GM23338 (cell line): ENCODE results near the gene PARD3. TPM values are rescaled to one million over a fixed set of nuclear protein-coding genes. Genes with fewer than 3 reads are reported as not detected.

ENCODE experiments used
- ATAC-seq: fragments of 200-7000 bp; cut with Tn5 transposase; 3 replicates; pipeline ENCODE4 v1.9.1; 2020
- DNase-seq: peaks from one replicate; pipeline ENCODE4 v3.0.0-alpha.2; 2015; ENCODE audit warnings: low spot score
- H2AFZ ChIP-seq: fragments of 200-600 bp; sonication (generic); 2 replicates; pipeline ENCODE4 v1.8.0; 2016; ENCODE audit warnings: antibody characterized with exemption, mild to moderate bottlenecking, moderate library complexity
- H3F3A ChIP-seq: fragments of 200-600 bp; sonication (generic); replicated peaks from 2 replicates; pipeline ENCODE4 v1.8.0; 2017; ENCODE audit warnings: antibody characterized with exemption, mixed run types, low read depth
- H3K27ac ChIP-seq: fragments of 200-600 bp; sonication (generic); 2 replicates; pipeline ENCODE4 v1.6.1; 2016; ENCODE audit warnings: low read depth
- H3K27me3 ChIP-seq: fragments of 200-600 bp; sonication (generic); 2 replicates; pipeline ENCODE4 v1.8.0; 2016; ENCODE audit warnings: mild to moderate bottlenecking, mixed run types, moderate library complexity; ENCODE audit not compliant: insufficient read depth
- H3K36me3 ChIP-seq: fragments of 200-600 bp; sonication (generic); 2 replicates; pipeline ENCODE4 v1.8.0; 2016; ENCODE audit warnings: mild to moderate bottlenecking; ENCODE audit not compliant: insufficient read depth
- H3K4me1 ChIP-seq: fragments of 200-600 bp; sonication (generic); 2 replicates; pipeline ENCODE4 v1.8.0; 2016; ENCODE audit warnings: mild to moderate bottlenecking, moderate library complexity; ENCODE audit not compliant: insufficient read depth
- H3K4me2 ChIP-seq: fragments of 200-600 bp; sonication (generic); 2 replicates; pipeline ENCODE4 v1.7.1; 2017; ENCODE audit warnings: mixed run types
- H3K4me3 ChIP-seq: fragments of 200-600 bp; sonication (generic); 2 replicates; pipeline ENCODE4 v1.6.1; 2016; ENCODE audit warnings: mixed run types
- H3K79me2 ChIP-seq: fragments of 200-600 bp; sonication (generic); replicated peaks from 2 replicates; pipeline ENCODE4 v1.8.0; 2017; ENCODE audit warnings: mild to moderate bottlenecking; ENCODE audit not compliant: insufficient read depth
- H3K9me2 ChIP-seq: fragments of 200-600 bp; sonication (generic); 2 replicates; pipeline ENCODE4 v1.8.0; 2017; ENCODE audit not compliant: insufficient read depth
- H4K20me1 ChIP-seq: fragments of 200-600 bp; sonication (generic); replicated peaks from 2 replicates; pipeline ENCODE4 v1.8.0; 2017; ENCODE audit warnings: mild to moderate bottlenecking; ENCODE audit not compliant: insufficient read depth
- H3K27ac Mint-ChIP-seq: 2 replicates; pipeline ENCODE4 v1.8.0; 2020; ENCODE audit warnings: inconsistent platforms, mild to moderate bottlenecking, moderate library complexity, mixed read lengths
- H3K27me3 Mint-ChIP-seq: 3 replicates; pipeline ENCODE4 v1.8.0; 2022; ENCODE audit warnings: low read depth, mild to moderate bottlenecking, moderate library complexity, mixed read lengths, inconsistent platforms; ENCODE audit not compliant: insufficient read depth, poor library complexity
- H3K36me3 Mint-ChIP-seq: 3 replicates; pipeline ENCODE4 v1.8.0; 2021; ENCODE audit warnings: low read depth, mild to moderate bottlenecking, inconsistent platforms, moderate library complexity, mixed read lengths
- H3K4me1 Mint-ChIP-seq: 3 replicates; pipeline ENCODE4 v1.8.0; 2020; ENCODE audit warnings: mild to moderate bottlenecking, inconsistent platforms, mixed read lengths
- H3K4me3 Mint-ChIP-seq: 3 replicates; pipeline ENCODE4 v1.8.0; 2021; ENCODE audit warnings: moderate library complexity, mild to moderate bottlenecking, inconsistent platforms, mixed read lengths
- H3K9me3 Mint-ChIP-seq: 3 replicates; pipeline ENCODE4 v1.8.0; 2020; ENCODE audit warnings: moderate library complexity, mild to moderate bottlenecking, inconsistent platforms, mixed read lengths
- CREB1 ChIP-seq: fragments of 250-450 bp; sonication (Bioruptor Pico); IDR thresholded peaks from 2 replicates; pipeline ENCODE4 v1.5.0; 2020; ENCODE audit warnings: low read depth, mild to moderate bottlenecking, moderate library complexity
- ETS1 ChIP-seq: IDR thresholded peaks from 2 replicates; pipeline ENCODE4 v1.6.1; 2016; ENCODE audit warnings: antibody characterized with exemption
- EZH2 ChIP-seq: fragments of 200-600 bp; sonication (generic); IDR thresholded peaks from one replicate; pipeline ENCODE4 v1.8.0; 2017; ENCODE audit warnings: antibody characterized with exemption, mild to moderate bottlenecking, low read depth; ENCODE audit not compliant: unreplicated experiment
- EZH2phosphoT487 ChIP-seq: fragments of 200-600 bp; sonication (generic); IDR thresholded peaks from one replicate; pipeline ENCODE4 v1.8.1; 2018; ENCODE audit warnings: antibody characterized with exemption; ENCODE audit not compliant: unreplicated experiment
- JUNB ChIP-seq: IDR thresholded peaks from one replicate; pipeline ENCODE4 v1.6.1; 2016; ENCODE audit warnings: antibody characterized with exemption; ENCODE audit not compliant: unreplicated experiment
- NANOG ChIP-seq: IDR thresholded peaks from 2 replicates; pipeline ENCODE4 v1.6.1; 2016; ENCODE audit warnings: antibody characterized with exemption, borderline replicate concordance
- POLR2AphosphoS5 ChIP-seq: IDR thresholded peaks from 2 replicates; pipeline ENCODE4 v1.6.1; 2016; ENCODE audit warnings: antibody characterized with exemption, low read depth
- REST ChIP-seq: IDR thresholded peaks from one replicate; pipeline ENCODE4 v1.6.1; 2018; ENCODE audit warnings: antibody characterized with exemption; ENCODE audit not compliant: unreplicated experiment
- STAT1 ChIP-seq: IDR thresholded peaks from one replicate; pipeline ENCODE4 v1.6.1; 2016; ENCODE audit warnings: antibody characterized with exemption; ENCODE audit not compliant: unreplicated experiment
- ZNF114 ChIP-seq: fragments of 250-450 bp; sonication (Bioruptor Pico); IDR thresholded peaks from 2 replicates; pipeline ENCODE4 v1.5.0; 2020; ENCODE audit warnings: mild to moderate bottlenecking, moderate library complexity
- ZNF331 ChIP-seq: fragments of 250-450 bp; sonication (Bioruptor Pico); IDR thresholded peaks from 2 replicates; pipeline ENCODE4 v1.5.0; 2020; ENCODE audit warnings: low read depth, mild to moderate bottlenecking, moderate library complexity
- polyA plus RNA-seq: library from polyadenylated mRNA; unstranded; fragments of >200 nt; fragmentation: Nextera tagmentation; extraction: Ambion mirVana; gene quantifications from 2 replicates; pipeline ENCODE4 v1.2.1, GENCODE V29; 2016
- total RNA-seq: library from RNA; depleted of rRNA; stranded (reverse); fragments of >200 nt; shearing (Covaris generic); gene quantifications from 2 replicates; pipeline ENCODE4 v1.2.3, GENCODE V29; 2014
- TF ChIP-seq, protein P1 (sequence below), 2 experiments: fragments of 200-600 bp in 1 of 2; sonication (generic) in 1 of 2; conservative IDR thresholded peaks; 2 replicates each; pipeline versions ENCODE4 v1.5.1 to v1.6.1; 2016 to 2017; ENCODE audit warnings: antibody characterized with exemption in 2 of 2, low read depth in 2 of 2, mild to moderate bottlenecking in 2 of 2, moderate library complexity in 1 of 2

Gene PARD3
- total and polyA plus RNA-seq, 2 experiments from 2014 or later = 30.2 to 51.4 TPM

GRCh38 chr10:34335960-34336690 lies 479.0 kb downstream of the PARD3 start:
- no peak overlapping the region for H3K4me3 Mint-ChIP-seq
- no peak overlapping the region for H3K4me2 ChIP-seq

DNA sequence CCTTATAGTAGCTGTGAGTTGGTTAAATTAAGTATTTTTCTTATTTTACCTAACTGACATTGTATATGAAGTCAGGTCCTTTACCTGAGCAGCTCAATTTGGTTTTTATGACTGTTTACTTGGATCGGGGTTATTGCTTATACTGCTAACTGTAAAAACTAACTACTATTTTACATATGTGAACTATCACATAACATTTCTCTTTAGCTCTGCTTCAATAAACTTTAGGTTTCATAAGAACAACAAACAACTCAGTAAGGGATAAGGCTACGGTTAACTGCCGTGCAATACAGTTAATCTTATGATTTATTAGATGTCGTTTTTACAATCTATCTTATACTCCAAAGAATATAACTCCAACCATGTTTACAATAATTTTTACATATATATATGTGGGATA lies 480.2 kb downstream of the PARD3 start:
- Histone ChIP-seq H3K4me2 (no peak overlapping the region), H3K9me2 (no peaks in the 10 kb centered on the region), H2AFZ (no peak overlapping the region), H3K27ac (no peak overlapping the region), H3F3A (no peaks in the 10 kb centered on the region), H3K36me3 (no peaks in the 10 kb centered on the region), H4K20me1 (no peaks in the 10 kb centered on the region), H3K27me3 (no peaks in the 10 kb centered on the region), H3K4me3 (no peak overlapping the region), H3K4me1 (no peaks in the 10 kb centered on the region), H3K79me2 (no peaks in the 10 kb centered on the region)
- DNase-seq (no peak), ATAC-seq (no peak)
- Mint-ChIP-seq H3K4me1 (no peaks in the 10 kb centered on the region), H3K27ac (no peak overlapping the region; the same call in 1 of the 2 replicates), H3K4me3 (no peak overlapping the region), H3K27me3 (no peaks in the 10 kb centered on the region), H3K36me3 (peaks cover 3% of the 10 kb centered on the region; the same call in 1 of the 3 replicates), H3K9me3 (no peaks in the 10 kb centered on the region)
- no peak for TF ChIP-seq ZNF331
- TF ChIP-seq EZH2 = no peak
- TF ChIP-seq EZH2phosphoT487 = no peak

More at GRCh38 chr10:34335960-34336690, 479.0 kb downstream of the PARD3 start:
- 0 out of 3 replicates have a peak, but pooled peaks cover 2% of the 10 kb centered on the region for H3K4me1 Mint-ChIP-seq
- Histone ChIP-seq H3F3A (no peaks in the 10 kb centered on the region), H3K27me3 (no peaks in the 10 kb centered on the region), H3K27ac (no peak overlapping the region), H2AFZ (no peak overlapping the region), H3K79me2 (no peaks in the 10 kb centered on the region), H3K36me3 (no peaks in the 10 kb centered on the region), H4K20me1 (no peaks in the 10 kb centered on the region), H3K4me3 (no peak overlapping the region), H3K9me2 (no peaks in the 10 kb centered on the region), H3K4me1 (no peaks in the 10 kb centered on the region)
- no peak for TF ChIP-seq EZH2
- no peak for TF ChIP-seq ZNF331
- no peak for TF ChIP-seq NANOG
- TF ChIP-seq STAT1 = no peak
- no peak for TF ChIP-seq JUNB
- TF ChIP-seq ETS1 = no peak
- no peak for DNase-seq
- no peaks in the 10 kb centered on the region for H3K27me3 Mint-ChIP-seq
- 0 out of 3 replicates have a peak, but pooled peaks cover under 1% of the 10 kb centered on the region for H3K36me3 Mint-ChIP-seq
- ATAC-seq = no peak
- H3K27ac Mint-ChIP-seq = no peak overlapping the region
- H3K9me3 Mint-ChIP-seq = no peaks in the 10 kb centered on the region

DNA sequence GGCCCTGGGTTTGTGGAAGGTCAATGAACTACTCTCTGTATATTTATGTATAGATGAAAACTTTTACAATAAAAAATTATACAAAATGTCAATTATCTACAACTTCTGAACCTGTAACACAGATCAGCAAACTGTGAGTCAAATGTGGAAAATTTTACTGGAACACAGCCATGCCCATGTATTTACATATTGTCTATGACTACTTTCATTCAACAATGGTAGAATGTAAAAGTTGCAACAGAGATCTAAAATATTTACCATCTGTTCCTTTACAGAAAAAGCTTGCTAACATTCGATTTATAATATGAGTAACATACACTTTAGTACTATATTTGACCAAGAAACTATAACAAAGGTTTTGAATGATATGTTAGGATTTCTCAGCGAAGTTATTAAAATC lies 481.6 kb downstream of the PARD3 start:
- H3K4me2 ChIP-seq = no peak overlapping the region
- H4K20me1 ChIP-seq = no peaks in the 10 kb centered on the region
- H3K27ac Mint-ChIP-seq = no peak overlapping the region
- no peaks in the 10 kb centered on the region for H3K27me3 ChIP-seq
- ATAC-seq (no peak), DNase-seq (no peak)
- no peak overlapping the region for H3K27ac ChIP-seq
- H3K4me1 Mint-ChIP-seq = no peaks in the 10 kb centered on the region
- no peaks in the 10 kb centered on the region for H3K9me2 ChIP-seq
- H3K4me1 ChIP-seq = no peaks in the 10 kb centered on the region
- no peaks in the 10 kb centered on the region for H3K9me3 Mint-ChIP-seq
- no peaks in the 10 kb centered on the region; the same call in 1 of the 2 replicates for H3K36me3 ChIP-seq
- no peaks in the 10 kb centered on the region for H3F3A ChIP-seq
- H3K79me2 ChIP-seq = no peaks in the 10 kb centered on the region
- H3K27me3 Mint-ChIP-seq = no peaks in the 10 kb centered on the region
- peaks cover 3% of the 10 kb centered on the region; the same call in 1 of the 3 replicates for H3K36me3 Mint-ChIP-seq
- H3K4me3 Mint-ChIP-seq = no peak overlapping the region
- no peak overlapping the region for H3K4me3 ChIP-seq
- H2AFZ ChIP-seq = no peak overlapping the region
- no peak for TF ChIP-seq ZNF114
- TF ChIP-seq STAT1 = no peak
- TF ChIP-seq EZH2 = no peak
- TF ChIP-seq, protein P1, sequence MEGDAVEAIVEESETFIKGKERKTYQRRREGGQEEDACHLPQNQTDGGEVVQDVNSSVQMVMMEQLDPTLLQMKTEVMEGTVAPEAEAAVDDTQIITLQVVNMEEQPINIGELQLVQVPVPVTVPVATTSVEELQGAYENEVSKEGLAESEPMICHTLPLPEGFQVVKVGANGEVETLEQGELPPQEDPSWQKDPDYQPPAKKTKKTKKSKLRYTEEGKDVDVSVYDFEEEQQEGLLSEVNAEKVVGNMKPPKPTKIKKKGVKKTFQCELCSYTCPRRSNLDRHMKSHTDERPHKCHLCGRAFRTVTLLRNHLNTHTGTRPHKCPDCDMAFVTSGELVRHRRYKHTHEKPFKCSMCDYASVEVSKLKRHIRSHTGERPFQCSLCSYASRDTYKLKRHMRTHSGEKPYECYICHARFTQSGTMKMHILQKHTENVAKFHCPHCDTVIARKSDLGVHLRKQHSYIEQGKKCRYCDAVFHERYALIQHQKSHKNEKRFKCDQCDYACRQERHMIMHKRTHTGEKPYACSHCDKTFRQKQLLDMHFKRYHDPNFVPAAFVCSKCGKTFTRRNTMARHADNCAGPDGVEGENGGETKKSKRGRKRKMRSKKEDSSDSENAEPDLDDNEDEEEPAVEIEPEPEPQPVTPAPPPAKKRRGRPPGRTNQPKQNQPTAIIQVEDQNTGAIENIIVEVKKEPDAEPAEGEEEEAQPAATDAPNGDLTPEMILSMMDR (conservative IDR thresholded peaks at IDR 0.05; ENCODE audit: low read depth in 2 of 2) = no peak
- no peak for TF ChIP-seq POLR2AphosphoS5
- TF ChIP-seq CREB1 (CRISPR knock-in tag) = no peak
- TF ChIP-seq REST = no peak
